CD4-positive, alpha-beta T cell treated with Interferon alpha-2 for 1 hour (primary cell): Measurements from ENCODE around the gene GRN.
A peak's percentile ranks its signal among the peaks of the same experiment; 100 is the strongest.
"Not testable (repeated sequence)": the region's sequence is repeated elsewhere in the genome, so short reads cannot be mapped to it uniquely, and the experiment has no call there.

Experiments
- DNase-seq, 2 donors: peaks; one replicate each; pipeline ENCODE4 v3.0.0-alpha.2; 2020 to 2022

GRN gene

DNA sequence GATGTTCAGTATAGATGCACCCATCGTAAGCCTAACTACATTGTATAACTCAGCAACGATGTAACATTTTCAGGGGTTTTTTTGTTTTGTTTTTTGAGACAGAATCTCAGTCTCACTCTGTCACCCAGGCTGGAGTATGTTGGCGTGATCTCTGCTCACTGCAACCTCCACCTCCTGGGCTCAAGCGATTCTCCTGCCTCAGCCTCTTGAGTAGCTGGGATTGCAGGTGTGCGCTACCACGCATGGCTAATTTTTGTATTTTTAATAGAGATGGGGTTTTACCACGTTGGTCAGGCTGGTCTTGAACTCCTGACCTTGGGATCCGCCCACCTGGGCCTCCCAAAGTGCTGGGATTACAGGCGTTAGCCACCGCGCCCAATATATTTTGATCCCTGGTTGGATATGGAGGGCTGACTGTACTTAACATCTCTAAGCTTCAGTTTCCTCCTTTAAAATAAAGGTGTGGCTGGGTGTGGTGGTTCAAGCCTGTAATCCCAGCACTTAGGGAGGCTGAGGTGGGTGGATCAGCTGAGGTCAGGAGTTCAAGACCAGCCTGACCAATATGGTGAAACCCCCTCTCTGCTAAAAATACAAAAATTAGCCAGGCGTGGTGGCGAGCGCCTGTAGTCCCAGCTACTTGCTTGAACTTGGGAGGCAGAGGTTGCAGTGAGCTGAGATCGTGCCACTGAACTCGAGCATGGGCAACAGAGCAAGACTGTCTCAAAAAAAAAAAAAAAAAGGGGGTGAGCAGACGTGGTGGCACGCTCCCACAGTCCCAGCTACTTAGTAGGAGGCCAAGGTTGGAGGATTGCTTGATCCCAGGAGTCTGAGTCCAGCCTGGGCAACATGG is 2.3 kb downstream of the GRN start:
- not testable (repeated sequence) for DNase-seq

DNA sequence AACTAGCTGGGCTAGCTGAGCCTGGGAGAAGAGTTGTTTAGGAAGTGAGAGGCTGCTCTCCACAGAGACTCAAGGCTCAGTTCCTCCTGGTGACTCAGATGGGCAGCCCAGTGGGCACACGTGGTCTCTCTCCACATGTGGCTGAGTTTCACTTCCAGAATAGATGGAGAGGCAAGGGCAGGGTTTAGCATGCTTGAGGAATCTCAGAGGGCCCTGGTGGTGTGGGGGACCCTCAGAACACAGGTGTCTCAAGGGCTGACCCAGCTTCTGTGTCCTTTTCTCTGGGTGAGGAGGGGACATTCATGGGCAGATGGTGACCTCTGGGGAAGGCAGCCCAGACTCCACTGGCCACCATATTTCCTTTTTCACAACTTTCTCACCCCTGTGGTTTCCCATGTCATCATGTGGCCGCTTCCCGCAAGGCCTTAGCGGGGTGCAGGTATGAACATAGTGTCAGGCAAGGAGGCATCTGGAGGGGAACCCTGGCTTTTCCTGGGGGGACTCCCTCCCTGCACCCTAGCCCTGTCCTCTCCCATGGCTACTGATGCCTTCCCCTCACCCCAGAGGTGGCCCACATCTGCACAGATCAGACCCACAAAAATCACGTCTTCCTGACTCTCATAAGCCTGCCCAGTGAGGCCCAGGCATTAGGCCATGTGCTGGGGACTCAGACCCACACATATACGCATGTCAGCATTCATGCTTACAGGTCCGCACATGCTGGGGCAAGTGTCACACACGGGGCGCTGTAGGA is 3.3 kb downstream of the GRN start:
- DNase-seq = peak; percentile 23 to 74

DNA sequence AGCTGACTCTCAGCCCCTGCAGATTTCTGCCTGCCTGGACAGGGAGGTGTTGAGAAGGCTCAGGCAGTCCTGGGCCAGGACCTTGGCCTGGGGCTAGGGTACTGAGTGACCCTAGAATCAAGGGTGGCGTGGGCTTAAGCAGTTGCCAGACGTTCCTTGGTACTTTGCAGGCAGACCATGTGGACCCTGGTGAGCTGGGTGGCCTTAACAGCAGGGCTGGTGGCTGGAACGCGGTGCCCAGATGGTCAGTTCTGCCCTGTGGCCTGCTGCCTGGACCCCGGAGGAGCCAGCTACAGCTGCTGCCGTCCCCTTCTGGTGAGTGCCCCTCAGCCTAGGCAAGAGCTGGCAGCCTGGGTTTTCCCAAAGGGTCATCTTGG is 3.9 kb downstream of the GRN start:
- DNase-seq = no peak

DNA sequence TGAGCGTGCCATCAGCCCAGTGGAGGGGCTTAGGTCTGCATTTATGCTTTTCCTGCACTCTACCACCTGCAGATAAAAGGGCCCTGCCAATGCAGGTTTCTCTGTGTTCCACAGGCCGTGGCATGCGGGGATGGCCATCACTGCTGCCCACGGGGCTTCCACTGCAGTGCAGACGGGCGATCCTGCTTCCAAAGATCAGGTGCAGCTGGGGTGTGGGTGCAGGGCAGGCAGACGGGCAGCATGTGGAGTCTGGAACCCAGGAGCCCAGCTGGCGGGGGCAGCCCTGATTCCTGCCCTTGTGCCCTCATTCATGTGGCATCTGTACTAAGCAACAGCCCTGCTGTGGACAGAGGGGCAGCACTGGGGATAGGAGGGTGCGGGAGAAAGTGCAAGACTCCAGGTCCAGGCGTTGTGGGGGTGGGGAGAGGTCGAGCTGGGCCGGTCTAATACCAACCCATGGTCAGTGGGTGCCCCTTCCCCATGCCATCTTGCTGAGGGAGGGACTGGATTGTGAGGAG is 4.5 kb downstream of the GRN start:
- DNase-seq = no peak

DNA sequence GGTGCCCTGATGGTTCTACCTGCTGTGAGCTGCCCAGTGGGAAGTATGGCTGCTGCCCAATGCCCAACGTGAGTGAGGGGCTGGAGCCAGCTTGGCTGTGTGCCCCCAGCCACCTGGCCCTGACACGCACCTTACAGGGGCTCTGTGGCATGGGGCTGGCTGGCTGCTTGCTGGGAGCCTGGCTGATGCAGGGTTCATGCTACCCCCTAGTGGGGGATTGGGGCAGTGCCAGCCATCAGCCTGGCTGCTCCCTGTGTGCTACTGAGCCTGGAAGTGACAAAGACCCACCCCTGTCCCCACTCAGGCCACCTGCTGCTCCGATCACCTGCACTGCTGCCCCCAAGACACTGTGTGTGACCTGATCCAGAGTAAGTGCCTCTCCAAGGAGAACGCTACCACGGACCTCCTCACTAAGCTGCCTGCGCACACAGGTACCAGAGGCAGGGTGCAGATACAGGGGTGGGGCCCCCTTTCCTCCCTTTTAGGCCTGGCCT is 5.7 kb downstream of the GRN start:
- DNase-seq = peak; percentile 72 to 78

DNA sequence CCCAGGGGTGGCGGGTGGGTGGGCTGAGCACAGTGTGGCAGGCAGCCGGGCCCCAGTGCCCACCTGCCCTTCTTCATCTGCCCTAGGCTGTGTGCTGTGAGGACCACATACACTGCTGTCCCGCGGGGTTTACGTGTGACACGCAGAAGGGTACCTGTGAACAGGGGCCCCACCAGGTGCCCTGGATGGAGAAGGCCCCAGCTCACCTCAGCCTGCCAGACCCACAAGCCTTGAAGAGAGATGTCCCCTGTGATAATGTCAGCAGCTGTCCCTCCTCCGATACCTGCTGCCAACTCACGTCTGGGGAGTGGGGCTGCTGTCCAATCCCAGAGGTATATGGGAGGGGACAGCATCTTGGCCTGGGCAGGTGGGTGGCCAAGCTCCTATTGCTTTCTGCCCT is 6.4 kb downstream of the GRN start:
- no peak for DNase-seq

DNA sequence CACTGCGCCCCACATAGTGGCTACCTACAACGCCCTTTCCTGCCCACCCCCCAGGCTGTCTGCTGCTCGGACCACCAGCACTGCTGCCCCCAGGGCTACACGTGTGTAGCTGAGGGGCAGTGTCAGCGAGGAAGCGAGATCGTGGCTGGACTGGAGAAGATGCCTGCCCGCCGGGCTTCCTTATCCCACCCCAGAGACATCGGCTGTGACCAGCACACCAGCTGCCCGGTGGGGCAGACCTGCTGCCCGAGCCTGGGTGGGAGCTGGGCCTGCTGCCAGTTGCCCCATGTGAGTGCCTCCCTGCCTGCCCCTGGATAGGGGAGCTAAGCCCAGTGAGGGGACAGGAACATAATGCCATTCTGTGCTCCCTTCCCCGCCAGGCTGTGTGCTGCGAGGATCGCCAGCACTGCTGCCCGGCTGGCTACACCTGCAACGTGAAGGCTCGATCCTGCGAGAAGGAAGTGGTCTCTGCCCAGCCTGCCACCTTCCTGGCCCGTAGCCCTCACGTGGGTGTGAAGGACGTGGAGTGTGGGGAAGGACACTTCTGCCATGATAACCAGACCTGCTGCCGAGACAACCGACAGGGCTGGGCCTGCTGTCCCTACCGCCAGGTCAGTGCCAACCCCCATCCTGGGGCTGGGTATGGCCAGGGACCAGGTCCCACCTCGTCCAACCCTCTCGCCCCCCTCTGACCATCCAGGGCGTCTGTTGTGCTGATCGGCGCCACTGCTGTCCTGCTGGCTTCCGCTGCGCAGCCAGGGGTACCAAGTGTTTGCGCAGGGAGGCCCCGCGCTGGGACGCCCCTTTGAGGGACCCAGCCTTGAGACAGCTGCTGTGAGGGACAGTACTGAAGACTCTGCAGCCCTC is 7.1 kb downstream of the GRN start:
- DNase-seq = no peak

DNA sequence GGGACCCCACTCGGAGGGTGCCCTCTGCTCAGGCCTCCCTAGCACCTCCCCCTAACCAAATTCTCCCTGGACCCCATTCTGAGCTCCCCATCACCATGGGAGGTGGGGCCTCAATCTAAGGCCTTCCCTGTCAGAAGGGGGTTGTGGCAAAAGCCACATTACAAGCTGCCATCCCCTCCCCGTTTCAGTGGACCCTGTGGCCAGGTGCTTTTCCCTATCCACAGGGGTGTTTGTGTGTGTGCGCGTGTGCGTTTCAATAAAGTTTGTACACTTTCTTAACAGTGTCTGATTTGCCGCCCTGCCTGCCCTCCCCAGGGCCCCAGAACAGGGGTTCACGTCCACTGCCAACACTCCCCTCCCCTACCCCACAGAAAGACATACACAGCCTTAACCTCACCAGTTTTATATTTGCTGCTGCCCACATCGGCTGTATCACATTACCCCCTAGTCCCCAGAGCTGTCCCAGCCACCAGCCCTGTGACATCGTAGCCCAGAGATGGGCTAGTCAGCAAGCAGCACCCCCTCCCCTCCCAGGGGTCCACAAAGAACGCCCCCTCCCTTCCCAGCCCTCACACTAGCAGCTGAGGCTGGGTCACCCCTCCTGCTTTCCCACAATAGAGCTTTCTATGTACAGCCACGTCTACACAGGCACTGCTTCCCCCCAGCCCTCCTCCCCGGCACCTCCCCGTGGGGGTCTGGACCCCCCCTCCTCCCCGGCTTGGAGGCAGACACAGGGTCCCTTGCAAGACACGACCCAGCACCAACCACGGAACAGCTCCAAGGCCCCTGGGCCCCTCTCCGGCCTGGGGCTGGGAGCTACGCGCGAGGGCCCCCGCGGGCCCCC is 7.9 kb downstream of the GRN start:
- no peak for DNase-seq

DNA sequence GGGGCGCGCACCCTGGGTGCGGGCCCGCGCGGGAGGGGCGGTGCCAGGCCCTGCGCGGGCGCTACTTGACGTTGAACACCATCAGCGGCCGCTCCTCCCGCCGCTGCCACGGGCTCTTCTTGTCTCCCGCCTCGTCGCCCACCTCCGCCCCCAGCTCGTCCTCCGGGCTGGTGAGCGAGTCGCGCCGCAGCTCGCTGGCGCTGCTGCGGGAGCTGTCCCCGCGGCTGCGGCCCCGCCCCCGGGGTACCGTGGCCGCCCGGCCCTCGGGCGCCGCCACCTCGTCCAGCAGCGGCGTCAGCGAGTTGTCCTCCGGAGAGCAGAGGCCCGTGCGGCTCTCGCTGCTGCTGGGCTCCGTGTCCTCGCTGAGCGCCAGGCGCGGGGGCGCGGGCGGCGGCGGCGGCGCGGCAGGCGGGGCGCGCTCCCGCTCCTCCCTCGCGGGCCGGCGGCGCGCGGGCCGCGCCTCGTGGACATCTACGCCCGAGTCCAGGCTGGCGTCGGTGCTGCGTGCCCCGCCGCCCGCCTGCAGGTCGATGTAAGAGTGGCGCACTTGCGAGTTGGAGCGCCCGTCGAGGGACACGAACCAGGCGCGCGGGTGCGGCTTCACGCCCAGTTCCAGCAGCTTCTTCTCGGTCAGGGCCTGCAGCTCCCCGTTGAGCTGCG is 8.7 kb downstream of the GRN start:
- DNase-seq = peak in 1 of 2 donors; percentile 33

DNA sequence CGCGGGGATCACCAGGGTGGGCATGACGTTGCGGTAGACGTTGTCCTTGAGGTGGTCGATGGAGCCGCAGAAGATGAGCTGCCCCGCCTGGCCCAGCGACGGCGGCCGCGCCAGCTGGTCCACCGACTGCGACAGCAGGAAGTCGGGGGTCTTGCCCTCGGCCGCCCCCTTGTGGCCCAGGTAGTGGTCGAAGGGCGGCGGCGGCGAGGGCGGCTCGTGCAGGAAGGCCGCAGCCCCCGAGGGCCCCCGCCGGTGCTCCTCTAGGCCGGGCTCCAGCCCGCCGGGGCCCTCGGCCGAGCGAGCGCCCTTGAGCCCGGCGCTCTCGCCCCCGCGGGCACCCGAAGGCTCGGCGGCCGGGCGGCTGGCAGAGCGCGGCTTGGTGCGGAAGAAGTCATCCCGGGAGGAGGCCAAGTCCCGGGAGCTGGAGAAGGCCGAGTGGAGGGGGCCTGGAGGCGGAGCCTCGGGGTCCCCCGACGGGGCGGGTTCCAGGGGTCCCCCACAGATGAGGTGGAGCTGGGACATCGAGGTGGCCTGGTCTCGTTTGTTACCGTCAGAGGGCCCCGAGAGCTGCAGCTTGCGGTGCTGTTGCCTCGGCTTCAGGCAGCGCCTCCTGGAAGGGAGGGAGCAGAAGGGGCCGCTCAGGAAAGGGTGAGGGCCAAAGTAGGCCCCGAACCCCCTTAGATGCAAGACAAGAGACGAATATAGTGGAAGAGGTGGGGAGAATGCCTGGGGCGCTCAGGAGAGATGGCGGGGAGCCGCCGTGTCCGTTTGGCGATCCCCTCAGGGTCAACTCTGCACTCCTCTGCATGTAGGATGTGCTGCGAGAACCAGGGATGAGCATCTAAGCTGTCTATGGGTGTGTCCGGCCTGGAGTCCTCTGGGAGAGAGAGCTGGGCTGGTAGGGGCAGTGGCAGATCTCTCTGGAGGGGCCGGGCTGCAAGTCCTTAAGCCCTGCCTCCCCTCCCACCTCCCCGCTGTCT is 9.8 kb downstream of the GRN start:
- peak; percentile 46 to 66 for DNase-seq

DNA sequence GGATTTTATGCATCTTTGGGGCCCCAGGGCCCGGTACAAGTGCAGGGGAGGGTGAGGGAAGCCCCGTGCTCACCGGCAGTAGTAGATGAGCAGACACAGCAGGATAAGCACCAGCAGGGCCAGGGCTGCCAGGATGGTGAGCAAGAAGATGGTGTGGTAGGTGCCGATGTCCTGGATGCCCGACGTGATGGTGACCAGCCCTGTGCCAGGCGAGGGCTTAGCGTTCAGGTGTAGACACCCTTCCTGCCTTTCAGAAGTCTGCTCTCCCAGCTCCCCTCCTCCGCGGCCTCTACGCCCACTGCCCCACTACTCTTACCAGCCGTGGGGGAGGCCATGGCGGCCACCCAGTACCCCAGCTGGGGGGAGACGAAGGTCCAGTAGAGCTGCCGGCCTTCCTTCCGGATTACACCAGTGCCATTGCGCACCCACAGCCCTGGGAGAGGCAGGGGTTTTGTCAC is 10.6 kb downstream of the GRN start:
- no peak for DNase-seq

DNA sequence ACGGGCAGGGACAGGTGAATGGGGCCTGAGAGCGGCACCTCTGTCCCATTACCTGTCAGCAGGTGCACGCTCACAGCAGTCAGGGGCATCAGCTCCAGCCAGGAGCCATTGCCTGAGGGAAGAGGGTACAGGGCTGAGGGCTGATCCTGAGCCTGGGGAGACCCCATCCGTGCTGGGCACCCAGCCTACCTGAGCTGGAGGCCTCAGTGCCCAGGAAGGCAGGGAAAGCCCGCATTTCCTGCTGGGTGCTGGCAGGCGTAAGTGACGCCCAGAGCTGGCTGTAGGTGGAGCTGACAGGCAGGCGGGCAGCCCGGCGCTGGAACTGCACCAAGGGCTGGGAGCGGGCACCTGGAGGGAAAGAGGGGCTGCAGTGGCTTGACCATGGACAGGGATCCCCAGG is 11.1 kb downstream of the GRN start:
- DNase-seq = no peak

DNA sequence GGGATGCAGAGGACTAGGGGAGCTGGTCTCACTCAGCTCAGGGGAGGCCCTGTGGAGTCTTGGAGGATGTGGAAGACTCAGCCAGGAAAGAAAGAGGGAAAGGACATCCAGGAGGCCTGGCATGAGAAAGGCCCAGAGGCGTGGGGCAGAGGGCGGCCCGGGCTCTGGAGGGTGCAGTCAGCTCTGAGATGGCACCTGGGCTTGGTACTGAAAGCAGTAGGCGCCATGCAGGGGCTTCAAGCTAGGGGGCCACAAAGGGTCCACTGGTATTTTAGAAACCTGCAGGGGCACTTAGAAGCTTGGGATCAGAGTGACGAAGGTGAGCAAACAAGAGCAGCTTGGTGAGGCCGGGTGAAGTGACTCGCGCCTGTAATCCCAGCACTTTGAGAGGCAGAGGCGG is 13.0 kb downstream of the GRN start:
- DNase-seq = no peak

DNA sequence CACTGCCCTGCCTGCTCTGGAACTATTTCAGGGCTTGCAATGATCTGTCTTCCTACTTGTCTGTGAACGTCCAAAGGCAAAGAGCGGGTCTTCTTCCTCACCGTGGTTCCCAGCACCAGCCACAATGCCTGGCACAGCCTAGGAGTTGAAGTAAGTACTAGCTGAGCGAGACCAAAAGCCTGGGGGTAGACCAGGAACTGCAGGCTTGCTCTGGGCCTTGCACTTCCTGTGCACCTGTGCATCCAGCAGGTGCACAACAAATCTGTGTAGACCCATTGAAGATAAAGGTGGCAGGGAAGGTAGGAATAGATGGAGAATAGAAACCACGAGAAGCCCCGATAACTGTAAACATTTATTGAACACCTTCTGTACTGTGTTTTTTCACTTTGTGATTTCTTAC is 13.9 kb downstream of the GRN start:
- DNase-seq = no peak

DNA sequence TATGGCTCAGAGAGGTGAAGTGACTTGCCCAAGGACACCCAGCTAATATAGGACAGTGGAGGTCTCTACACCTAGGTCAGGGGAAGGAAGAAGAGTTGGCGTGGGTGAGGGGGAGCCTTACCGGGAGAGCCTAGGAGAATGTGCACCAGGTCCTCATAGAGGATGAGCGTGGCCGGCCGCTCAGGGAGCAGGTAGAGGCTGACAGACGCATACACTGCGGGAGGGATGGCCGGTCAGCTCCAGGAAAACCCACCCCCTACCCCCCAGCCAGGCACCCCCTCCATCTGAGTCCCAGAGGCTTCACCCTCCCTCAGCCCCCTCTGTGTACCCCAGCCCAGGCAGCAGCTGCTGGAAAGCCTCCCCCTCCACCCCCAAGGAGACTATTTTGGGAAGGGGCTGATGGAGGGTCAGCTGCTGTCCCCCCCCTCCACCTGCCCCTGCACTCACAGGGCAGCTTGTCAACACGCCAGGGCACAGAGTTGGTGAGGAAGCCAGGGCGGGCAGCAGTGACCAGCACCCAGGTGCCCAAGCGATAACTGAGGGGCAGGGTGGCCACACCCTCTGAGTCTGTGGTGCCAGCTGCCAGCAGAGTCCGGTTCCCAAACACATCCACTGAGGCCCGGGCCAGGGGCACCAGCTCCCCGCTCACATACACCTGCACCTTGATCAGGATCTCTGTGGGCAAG is 14.5 kb downstream of the GRN start:
- DNase-seq = no peak

DNA sequence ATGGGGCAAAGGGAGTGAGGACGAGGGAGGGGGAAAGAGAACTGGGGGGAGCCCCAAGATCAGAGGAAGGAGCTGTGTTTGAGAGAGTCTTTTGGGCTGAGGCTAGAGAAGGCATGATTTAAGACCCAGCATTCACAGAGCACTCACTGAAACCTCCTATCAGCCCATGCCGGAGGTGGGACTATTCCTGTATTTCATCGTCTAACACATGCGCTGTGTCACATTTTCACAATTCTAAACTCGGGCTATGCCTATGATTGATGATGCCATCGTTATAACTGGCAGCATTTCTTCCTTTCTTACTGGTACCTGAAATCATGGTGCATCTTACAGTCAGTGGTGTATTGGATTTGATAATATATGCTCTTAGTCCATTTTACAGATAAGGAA is 15.0 kb downstream of the GRN start:
- DNase-seq = no peak

DNA sequence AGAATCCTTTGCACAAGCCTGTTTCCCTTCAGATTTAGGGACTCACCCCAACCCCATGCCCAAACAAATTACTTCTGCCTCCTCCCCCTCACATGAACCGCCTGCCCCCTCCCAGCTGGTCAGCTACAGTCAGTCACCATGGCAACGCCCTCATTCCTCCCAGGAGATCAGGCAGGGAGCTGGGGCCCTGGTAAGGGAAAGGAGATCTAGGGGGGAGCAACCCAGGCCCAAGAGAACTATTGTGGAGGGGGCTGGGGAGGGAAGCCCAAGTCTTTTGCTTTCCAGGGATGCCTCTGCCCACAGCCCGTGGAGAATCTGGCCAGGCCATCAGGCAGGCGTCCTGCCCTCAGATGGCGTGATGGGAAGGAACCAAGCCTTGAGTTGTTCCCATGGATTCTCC is 15.7 kb downstream of the GRN start:
- no peak for DNase-seq

DNA sequence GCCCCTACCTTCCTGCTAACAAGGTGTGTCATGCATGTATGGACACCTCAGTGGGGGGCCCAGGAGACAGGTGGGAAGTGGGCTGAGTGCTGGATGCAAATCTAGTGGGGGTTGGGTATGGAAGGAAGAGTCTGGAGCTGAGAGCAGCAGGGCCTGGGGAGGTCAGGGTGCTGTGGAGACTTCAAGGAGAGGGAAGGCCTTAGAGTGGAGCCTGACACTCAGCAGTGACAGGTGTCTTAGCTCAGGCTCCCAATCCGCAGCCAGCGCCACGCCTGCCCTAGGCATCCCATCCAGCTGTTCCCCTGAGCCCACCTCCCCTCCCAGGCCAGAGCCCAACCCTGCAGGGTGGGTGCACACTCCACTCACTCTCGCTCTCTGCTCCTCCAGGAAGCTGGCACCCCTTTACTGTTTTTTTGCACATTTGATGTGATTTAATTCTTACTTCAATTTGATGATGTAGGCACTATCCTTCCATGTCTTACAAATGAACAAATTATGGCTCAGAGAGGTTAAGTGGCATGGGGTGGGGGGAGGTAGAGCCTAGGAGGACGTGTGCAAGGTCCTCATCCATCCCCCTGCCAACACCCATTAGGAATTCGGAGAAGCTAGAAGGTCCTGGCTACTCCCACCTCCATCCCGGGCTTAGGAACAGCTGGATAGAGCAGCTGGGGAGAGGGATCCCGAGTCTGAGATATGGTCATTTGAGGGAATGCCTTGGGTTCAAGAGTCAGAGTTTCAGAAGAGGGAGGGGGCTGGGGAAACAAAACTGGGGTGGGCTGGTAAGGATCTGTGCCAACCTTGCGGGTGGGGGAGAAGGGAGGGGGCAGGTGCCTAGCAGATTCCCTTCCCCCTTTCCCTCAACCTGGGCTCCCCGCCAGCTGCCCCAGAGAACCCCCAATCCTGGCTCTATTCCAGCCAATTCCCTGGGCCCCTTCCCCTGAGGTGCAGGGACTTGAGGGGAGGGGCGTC is 16.5 kb downstream of the GRN start:
- no peak for DNase-seq
